Activated CD8-positive, alpha-beta memory T cell treated with anti-CD3 and anti-CD28 coated beads for 48 hours (primary cell): ENCODE data around the gene GSG1L.

Experiments used
- DNase-seq, 3 experiments: peaks; one replicate each; pipeline ENCODE4 v3.0.0-alpha.2; 2020; ENCODE audit warnings: low read depth in 2 of 3, low spot score in 2 of 3

GSG1L gene

DNA sequence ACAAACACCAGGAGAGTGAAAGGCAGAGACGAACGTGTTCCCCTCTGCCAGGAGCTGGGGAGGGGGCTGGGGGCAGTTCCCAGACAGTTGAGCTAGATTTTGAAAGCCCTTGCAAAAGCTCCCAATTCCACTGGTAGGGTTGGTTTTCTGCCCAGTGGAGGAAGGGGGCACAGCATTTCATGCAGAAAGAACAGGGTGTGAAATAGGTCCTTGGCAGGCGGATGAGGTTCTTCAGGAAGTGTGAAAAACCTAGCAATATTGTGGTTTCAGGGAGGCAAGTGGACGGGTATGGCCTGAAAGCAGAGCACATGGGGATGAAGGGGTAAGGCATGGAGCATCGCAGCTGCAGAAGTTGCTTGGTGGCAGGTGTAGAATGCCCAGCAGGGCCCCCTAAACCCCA is 265.3 kb downstream of the GSG1L start:
- no peak for DNase-seq

DNA sequence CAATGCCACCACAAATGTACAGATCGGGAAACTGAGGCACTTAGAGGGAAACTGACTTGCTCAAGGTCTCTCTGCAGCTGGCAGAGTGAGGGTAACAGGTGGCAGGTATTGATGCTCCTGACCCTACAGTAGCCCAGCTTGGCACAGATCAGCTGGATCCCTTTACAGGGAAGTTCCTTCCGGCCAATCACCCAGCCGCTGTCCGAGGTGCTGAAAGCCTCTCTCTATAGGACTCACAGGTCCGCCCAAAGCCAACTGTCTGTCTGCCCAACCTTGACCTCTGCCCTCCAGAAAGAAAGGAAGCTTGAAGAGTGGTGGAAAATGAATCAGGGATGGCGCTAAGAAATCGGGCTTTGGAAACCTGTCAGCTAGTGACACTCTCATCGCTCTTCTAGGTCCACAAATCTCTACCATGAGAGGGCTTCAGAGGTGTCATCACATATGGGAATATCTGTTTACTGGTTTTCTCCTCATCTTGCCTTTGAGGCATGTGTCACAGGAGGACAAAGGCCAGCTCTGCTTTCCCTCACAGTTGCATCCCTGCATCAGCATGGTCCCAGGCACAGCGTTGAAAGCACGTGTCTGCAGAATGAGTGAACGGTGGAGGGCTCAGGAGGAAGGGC is 267.4 kb downstream of the GSG1L start:
- DNase-seq: peak in 1 of 3 experiments; percentile 12

DNA sequence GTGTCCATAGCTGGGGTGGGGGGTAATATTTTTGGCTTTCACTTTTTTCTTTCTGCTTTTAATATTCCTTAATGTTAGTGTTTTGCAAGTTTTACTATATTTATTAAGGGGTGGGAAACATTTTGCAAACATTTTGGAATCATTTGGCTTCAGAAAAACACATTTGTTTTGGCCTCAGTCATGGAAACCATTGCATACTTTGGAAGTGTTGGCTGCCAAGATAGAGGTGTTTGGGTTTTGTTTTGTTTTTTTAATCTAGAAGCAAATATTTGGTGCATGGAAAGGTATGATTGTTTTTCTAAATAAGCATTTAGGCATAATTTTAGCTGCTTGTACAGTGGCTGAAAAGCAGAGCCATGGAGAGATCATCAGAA is 270.3 kb downstream of the GSG1L start:
- DNase-seq: no peak

DNA sequence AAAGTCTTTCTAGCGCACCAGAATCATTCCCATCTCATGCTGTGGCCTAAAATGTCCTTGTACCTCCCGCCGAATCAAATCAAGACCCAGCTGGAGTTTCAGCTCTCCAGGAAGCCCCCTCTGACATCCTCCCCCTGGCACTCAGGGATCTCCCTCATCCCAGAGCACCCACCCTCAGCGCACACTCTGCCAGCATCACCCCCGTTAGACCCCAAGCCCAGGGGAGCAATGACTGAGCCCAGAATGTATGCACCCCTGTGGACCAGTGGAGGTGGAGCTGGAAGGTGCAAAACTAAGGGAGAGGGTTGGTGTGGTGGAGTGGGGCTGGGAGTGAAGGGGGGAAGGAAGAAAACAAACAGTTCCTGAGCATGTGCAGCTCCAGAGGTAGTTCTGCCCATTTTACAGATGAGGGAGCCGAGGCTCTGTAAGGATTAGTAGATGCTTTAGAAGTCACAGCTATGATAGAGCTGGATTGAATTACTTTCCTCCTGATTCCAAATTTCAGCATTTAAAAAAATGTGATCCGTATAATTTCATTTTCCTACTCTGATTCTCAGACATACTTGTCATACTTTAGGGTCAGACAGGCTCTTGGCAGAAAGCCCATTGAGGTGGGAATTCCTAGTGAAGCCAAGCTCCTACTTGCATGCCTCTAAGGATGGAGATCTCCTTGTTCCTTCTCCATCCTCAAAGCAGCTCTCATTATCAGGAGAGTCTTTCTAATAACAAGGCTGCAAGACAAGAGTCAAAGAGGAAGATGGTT is 270.8 kb downstream of the GSG1L start:
- no peak for DNase-seq

DNA sequence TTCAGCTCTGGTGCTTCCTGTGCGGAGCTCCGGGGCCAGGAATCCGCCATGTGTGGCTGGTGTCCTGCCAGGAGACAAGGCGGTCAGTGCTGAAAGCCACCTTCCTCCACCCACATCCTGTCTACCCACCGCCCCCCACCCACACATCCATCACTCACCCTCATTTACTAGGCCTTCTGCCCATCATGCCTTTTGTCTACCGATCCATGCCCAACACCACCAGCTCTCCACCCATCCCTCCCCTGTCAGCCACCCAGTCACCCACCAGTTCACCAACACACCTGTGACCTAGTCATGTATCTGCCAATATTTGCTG is 272.2 kb downstream of the GSG1L start:
- no peak for DNase-seq

DNA sequence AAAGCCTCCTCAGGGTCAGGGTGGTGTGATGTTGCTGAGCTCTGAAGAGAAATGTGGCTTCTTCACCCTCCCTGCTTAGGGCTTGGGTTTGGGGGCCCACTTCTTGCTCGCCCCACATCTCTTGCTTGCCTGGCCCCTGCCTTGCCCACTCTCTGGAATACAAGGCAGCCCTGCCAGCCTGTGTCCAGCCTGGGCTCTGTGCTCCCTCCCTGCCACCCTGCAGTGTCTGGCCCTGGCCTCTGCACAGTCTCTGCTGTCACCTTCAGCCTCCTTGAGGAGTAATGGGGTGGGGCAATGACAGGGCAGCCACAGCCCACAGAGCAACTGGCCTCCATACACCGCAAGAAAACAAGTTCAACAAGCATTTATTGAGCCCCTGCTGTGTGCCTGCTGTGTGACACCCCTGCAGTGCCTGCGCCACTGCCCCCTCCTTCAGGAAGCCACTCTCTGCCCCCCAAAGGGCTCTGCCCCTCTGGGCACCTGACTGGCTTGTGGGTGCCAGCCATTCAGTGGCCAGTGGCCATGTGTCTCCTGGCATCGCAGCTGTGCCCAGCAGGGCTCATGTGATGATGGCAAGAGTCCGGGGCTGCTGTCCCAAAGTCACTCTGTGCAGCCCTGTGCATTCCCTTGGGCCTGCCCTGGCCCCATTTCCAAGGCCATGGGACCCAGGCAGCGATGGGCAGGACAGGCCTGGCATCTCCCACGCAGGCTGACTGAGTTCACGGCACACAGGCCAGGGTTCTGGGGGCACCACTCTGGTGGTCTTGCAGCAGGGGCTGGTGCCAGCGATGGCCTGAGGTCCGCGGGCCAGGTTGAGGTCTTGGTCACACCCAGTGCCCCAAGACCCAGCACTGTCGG is 272.7 kb downstream of the GSG1L start:
- DNase-seq: no peak

DNA sequence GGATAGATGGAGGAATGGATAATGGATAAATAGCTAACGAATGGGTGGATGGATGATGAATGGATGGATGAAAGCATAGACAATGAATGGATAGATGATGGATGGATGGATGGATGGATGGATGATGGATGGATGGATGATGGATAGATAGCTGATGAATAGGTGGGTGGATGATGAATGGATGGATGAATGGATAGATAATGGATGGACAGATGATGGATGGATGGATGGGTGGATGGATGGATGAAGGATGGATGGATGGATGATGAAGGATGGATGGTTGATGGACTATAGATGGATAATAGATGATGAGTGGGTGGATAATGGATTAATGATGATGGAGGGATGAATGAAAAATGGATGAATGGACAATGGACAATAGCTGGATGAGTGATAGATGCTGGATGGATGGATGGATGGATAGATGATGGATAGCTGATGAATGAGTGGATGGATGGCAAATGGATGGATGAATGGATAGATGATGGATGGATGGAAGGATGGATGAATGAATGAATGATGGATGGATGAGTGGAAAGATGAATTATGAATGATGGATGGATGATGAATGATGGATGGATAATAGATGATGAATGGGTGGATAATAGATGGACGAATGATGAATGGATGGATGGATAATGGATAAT is 273.8 kb downstream of the GSG1L start:
- DNase-seq: no peak

DNA sequence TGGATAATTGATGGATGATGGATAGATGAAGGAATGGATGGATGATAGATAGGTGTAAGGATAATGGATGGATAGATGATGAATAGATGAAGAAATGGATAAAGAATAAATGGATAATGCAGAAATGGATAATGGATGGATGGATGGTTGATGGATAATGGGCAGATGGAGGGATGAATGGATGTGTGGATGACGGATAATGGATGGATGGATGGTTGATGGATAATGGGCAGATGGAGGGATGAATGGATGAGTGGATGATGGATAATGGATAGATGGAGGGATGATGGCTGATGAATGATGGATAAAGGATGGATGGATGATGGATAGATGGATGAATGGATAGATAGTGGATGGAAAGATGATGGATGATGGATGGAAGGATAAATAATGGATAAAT is 274.4 kb downstream of the GSG1L start:
- no peak for DNase-seq

DNA sequence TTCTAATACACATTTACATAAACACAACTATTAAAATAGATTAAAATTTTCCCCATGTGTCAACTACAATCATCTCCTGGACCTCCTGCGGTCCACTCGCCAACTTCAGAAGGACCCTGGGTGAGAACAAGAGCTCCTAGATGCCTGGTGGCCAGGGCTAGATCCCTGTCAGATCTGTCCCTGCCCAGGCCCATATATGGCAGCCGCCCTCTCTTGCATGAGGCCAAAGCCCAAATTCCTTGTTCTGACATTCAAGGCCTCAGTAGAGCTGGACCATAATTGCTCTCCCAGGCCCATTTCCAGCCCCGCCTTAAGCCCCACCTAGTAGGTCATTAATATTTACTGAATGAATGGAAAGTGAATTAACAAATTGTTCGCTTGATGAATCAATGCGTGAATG is 275.8 kb downstream of the GSG1L start:
- DNase-seq: no peak

DNA sequence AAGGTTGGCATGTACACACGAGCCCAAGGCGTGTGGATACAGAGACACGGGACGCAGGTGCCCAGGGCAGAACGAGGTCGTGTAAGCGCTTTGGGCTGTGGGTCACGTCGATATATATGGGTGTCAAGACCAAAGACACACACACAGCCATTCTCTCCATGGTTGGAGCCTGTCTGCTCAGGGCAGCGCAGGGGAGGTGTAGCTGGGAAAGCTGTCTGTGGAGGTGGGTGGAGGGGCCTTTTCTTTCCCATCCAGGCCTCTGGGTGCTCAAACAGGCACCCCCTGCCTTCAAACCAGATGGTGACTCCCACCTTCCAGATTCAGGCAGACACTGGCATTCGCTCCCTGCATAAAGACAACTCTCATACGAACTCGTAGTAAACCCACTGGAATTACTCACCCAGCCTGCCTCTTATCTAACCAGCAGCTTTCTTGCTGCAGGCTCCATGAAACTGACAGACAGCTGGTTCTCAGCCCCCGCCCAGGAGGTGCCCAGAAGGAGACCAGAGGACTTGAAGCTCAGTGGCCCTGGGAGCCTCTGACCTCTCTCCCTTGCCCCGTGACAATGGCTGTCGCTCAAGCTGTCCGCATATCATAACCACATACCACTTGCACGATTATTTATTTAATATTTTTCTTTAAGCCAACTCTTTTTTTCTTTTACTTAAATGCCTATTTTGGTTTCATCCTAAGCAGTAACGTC is 276.4 kb downstream of the GSG1L start:
- DNase-seq: no peak

DNA sequence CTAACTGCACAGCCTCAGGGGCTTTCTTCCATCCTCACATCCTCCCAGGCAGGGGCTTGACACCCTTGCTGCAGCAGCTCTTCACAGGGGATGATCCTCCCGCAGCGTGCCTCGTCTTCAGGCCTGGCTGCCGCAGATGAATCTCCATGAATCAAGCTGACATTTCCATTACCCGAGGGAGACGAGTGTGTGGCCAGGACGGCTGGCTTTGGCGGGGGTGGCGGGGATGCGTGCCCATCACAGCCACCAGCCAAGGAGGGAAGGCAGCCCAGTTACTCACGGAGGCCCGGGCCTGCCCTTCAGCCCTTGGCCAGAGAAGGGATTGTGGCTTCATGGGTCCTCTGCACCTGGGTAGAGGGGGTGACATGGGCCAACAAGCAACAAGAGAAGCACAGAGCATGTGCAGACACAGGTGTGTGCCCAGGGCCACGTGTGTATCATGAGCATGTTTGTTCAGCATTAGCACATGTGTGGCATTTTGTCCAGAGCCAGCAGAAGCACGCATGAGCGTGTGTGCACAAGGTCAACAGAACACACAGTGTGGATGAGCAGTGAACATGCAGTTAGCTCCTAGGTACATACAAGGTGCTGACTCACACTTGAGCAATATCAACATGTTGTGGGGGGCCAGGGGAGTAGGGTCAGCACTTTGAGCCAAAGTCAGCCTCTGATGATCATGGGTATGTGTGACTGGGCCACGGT is 277.1 kb downstream of the GSG1L start:
- no peak for DNase-seq

DNA sequence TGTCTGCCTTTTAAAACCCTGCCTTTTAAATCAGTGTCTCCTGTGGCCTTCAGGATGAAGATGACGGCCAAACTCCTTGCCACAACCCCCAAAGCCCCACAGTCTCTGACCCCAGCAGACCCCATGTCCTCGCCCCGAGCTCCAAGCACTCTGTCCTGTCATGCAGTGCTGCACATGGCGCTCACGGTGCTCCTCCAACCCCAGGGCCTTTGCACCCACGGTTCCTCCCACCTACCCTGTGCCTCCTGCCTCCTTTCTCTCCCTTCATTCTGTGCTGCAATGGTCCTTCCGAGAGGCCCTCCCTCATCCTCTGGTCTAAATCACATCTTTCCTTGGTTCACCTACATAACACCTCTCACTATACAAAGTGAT is 278.2 kb downstream of the GSG1L start:
- DNase-seq: no peak

DNA sequence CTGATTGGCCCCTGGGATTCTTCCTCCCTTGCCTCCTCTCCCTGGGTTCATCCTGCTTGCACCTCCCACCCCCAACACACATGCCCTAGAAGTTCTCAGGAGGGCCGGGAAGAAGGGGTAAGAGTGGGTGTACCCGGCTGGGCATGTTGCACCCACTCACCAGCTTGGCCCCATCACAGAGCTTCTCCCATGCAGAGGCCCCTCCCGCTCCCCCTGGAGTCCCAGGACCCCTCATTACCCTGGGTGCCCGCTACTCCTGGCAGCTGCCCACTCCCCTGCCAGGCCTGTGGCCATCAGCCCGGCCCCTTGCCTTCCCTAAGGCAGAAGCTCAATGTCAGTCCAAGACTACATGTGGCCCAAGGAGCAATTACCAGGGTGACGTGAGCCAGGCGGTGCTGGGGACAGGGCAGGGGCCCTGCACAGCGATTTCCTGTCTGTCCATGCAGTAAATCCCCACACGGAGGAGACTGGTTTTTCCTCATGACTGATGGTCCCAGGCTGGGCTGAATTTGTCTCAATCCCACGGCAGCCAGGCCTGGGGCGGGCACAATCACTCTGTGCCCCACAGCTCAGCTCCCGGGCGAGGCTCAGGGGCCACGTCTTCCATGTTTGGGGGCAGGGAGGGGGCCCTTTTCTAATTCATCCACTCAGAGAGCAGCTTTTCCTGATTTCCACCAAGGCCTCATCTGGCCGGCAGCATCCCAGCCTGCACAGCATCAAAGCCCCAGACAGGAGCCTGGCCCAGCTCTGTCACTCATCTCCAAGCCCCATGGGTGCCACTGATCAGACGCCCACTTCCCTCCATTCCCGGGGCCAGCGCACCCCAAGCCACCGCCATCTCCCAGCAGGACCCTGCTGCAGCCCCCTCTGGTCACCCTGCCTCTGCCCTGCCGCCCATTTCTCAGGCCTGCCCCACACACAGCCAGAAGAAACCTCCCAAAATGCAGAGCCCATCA is 278.9 kb downstream of the GSG1L start:
- DNase-seq: no peak

DNA sequence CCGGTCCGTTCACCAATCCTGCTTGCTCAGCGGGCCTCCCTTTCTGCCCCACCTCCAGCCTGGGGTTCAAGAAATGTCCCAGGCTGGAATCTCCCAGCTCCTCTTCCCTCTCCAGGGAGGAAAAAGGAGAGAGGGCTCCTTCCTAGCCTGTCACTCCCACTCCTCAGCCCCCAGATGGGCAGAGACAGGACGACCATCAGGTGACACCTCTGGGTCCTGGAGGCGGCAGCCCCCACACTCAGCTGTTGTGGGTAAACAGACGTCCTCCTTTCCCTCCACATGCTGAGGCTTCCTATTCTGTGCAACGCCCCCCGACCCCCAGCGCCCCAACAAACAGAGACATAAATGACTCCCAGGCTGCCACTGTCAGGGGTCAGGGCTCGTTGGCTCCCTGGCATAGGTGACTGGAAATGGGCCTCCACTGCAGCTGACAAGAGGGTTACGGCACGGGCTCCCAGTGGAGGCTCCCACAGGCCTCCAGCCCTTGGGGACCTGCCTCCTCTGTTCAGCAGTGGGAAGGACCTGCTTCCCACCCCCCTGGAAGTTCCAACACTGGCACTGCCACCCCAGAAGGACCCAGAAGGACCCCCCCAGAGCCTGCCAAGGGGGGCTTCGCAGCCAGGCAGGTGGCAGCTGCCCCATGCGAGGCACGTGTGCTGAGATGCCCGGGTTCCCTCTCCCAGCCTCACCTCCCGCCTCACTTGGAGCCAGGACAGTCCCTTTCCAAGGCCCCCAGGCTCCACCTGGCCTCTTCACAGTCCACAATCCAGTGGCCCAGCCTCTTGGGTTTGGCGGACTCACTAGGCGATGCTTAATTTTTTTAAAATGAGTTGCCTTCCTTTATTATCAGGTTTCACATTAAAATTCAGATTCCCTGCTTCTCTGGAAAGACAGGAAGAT is 281.3 kb downstream of the GSG1L start:
- no peak for DNase-seq

DNA sequence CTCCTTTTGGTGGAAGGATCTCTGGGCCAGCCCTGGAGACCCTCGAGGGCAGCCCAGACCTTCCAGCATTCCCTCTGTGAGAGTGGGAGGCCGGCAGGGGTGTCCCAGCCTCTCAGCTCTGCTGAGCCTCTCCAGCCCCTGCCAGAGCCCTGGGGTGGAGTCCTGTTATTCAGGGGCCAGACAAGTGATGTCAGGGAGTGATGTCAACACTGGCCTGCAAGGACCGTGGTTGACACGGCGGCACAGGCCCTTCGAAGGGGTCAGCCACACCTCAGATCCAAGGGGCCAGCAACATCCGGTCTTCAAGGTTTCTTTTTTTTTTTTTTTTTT is 282.4 kb downstream of the GSG1L start:
- DNase-seq: no peak

DNA sequence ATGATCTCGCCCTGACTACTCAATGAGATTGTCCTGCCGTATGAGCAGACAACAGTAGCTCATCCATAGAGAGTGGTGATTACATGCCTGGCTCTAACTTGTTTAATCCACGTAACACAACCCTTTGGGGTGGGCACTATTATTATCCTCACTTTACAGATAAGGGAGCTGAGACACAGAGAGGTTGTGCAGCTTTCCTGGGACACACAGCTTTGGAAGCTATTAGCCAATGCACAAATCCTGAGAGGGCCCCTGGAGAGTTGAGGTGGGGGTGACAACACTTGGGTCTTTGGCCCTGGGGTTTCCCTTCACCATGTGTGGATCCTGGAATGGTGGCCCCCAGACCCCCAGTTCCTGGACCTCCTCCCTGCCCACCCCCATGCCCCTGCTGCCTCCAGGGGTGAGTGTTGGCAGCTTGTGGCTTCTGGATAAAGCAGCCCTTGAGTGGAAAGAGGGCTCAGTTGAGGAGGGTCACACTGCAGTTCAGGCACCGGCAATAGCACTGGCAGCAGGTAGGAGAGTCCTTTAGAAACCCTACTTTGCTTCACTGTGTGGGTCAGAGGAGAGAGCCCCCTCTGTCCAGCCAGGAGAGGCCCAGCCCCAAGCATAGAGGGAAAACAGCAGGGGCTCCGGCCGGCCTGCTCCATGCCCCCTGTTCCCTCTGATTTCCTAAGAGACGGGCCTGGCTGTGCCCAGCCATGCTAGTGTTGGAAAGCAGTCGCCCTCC is 282.9 kb downstream of the GSG1L start:
- no peak for DNase-seq

DNA sequence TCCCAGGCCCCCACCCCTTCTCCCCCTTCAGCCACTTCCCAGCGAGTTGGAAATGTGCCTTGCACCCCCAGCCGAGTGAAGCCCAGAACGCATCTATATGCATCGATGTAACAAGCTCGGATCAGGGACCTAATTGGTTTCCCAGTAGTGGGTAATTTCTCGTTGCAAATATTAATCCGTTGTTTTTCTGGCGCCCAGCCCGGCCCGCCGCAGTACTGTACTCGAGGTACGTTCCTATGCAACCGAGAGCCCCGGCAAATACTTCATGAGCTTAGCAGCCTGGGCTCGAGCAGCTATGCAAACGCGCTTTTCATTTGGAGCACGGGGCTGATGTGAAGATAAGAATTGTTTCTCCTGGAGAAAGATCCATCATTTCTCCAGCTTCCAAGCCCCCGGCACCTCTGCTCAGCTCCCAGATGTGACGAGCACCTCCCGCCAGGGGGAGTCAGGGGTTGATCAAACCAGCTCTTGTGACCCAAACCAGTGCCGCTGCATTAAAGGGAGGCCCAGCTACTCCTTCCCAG is 283.8 kb downstream of the GSG1L start:
- DNase-seq: no peak
